Activated T-cell treated with anti-CD3 and anti-CD28 coated beads, Interleukin-2, amount 50 U/mL, for 24 hours (primary cell): Measurements from ENCODE around the gene SLC25A42.
"Not testable (repeated sequence)": the region's sequence is repeated elsewhere in the genome, so short reads cannot be mapped to it uniquely, and the experiment has no call there.

Experiments
- DNase-seq: peaks from one replicate; pipeline ENCODE4 v3.0.0-alpha.2; 2020
- H3K27ac Mint-ChIP-seq: 2 replicates; pipeline ENCODE4 v1.8.0; 2020; ENCODE audit warnings: mild to moderate bottlenecking, mixed read lengths
- H3K27me3 Mint-ChIP-seq: 2 replicates; pipeline ENCODE4 v1.8.0; 2020; ENCODE audit warnings: mixed read lengths
- H3K36me3 Mint-ChIP-seq: 2 replicates; pipeline ENCODE4 v1.8.0; 2020; ENCODE audit warnings: low read depth, mixed read lengths
- H3K4me1 Mint-ChIP-seq: 2 replicates; pipeline ENCODE4 v1.8.0; 2020; ENCODE audit warnings: low read depth, mixed read lengths
- H3K4me3 Mint-ChIP-seq: 2 replicates; pipeline ENCODE4 v1.8.0; 2020; ENCODE audit warnings: mild to moderate bottlenecking, moderate library complexity, mixed read lengths
- H3K9me3 Mint-ChIP-seq: 2 replicates; pipeline ENCODE4 v1.8.0; 2020; ENCODE audit warnings: mixed read lengths

The SLC25A42 gene

GRCh38 chr19:19115954-19116353, 52.2 kb downstream of the SLC25A42 start:
- no peaks in the 10 kb centered on the region for H3K27me3 Mint-ChIP-seq
- no peak overlapping the region for H3K27ac Mint-ChIP-seq
- H3K9me3 Mint-ChIP-seq: no peaks in the 10 kb centered on the region
- peaks cover 19% of the 10 kb centered on the region for H3K36me3 Mint-ChIP-seq
- H3K4me3 Mint-ChIP-seq: no peak overlapping the region
- peaks cover 2% of the 10 kb centered on the region for H3K4me1 Mint-ChIP-seq
- peak; percentile 66 for DNase-seq

GRCh38 chr19:19119325-19120237, 55.8 kb downstream of the SLC25A42 start:
- Mint-ChIP-seq H3K4me3 (no peak overlapping the region), H3K27ac (no peak overlapping the region), H3K4me1 (no peaks in the 10 kb centered on the region), H3K27me3 (no peaks in the 10 kb centered on the region), H3K36me3 (peaks cover 48% of the 10 kb centered on the region), H3K9me3 (peaks cover 11% of the 10 kb centered on the region)
- DNase-seq: no peak

- no peak for DNase-seq
- peaks cover 49% of the 10 kb centered on the region for H3K36me3 Mint-ChIP-seq
- H3K4me3 Mint-ChIP-seq: no peak overlapping the region
- H3K4me1 Mint-ChIP-seq: no peaks in the 10 kb centered on the region
- no peaks in the 10 kb centered on the region for H3K27me3 Mint-ChIP-seq
- H3K9me3 Mint-ChIP-seq: peaks cover 11% of the 10 kb centered on the region
- no peak overlapping the region for H3K27ac Mint-ChIP-seq
Measured at GRCh38 chr19:19120308-19121231, 56.8 kb downstream of the SLC25A42 start.

GRCh38 chr19:19121371-19121770, 57.6 kb downstream of the SLC25A42 start:
- Mint-ChIP-seq H3K4me3 (no peak overlapping the region), H3K27me3 (no peaks in the 10 kb centered on the region), H3K27ac (no peak overlapping the region), H3K4me1 (no peaks in the 10 kb centered on the region), H3K9me3 (peaks cover 11% of the 10 kb centered on the region), H3K36me3 (peaks cover 52% of the 10 kb centered on the region)
- DNase-seq: no peak

- Mint-ChIP-seq H3K4me3 (no peak overlapping the region), H3K9me3 (peaks cover 11% of the 10 kb centered on the region), H3K4me1 (no peaks in the 10 kb centered on the region), H3K36me3 (peaks cover 52% of the 10 kb centered on the region), H3K27ac (no peak overlapping the region), H3K27me3 (no peaks in the 10 kb centered on the region)
- DNase-seq: no peak
Measured at GRCh38 chr19:19122902-19123301, 59.1 kb downstream of the SLC25A42 start.

GRCh38 chr19:19123386-19123785, 59.6 kb downstream of the SLC25A42 start:
- H3K4me3 Mint-ChIP-seq: no peak overlapping the region
- DNase-seq: no peak
- peaks cover 11% of the 10 kb centered on the region for H3K9me3 Mint-ChIP-seq
- H3K27ac Mint-ChIP-seq: no peak overlapping the region
- H3K27me3 Mint-ChIP-seq: no peaks in the 10 kb centered on the region
- peaks cover 54% of the 10 kb centered on the region for H3K36me3 Mint-ChIP-seq
- H3K4me1 Mint-ChIP-seq: no peaks in the 10 kb centered on the region

- H3K4me1 Mint-ChIP-seq: no peaks in the 10 kb centered on the region
- DNase-seq: no peak
- no peak overlapping the region for H3K27ac Mint-ChIP-seq
- H3K4me3 Mint-ChIP-seq: no peak overlapping the region
- peaks cover 55% of the 10 kb centered on the region for H3K36me3 Mint-ChIP-seq
- peaks cover 11% of the 10 kb centered on the region for H3K9me3 Mint-ChIP-seq
- H3K27me3 Mint-ChIP-seq: no peaks in the 10 kb centered on the region
Measured at GRCh38 chr19:19126102-19126501, 62.3 kb downstream of the SLC25A42 start.

GRCh38 chr19:19131989-19132388, 68.2 kb downstream of the SLC25A42 start:
- no peak overlapping the region for H3K4me3 Mint-ChIP-seq
- H3K9me3 Mint-ChIP-seq: peaks cover 9% of the 10 kb centered on the region
- H3K36me3 Mint-ChIP-seq: peaks cover 52% of the 10 kb centered on the region
- DNase-seq: no peak
- no peak overlapping the region for H3K27ac Mint-ChIP-seq
- H3K4me1 Mint-ChIP-seq: peaks cover 9% of the 10 kb centered on the region
- no peaks in the 10 kb centered on the region for H3K27me3 Mint-ChIP-seq

- peaks cover 50% of the 10 kb centered on the region for H3K36me3 Mint-ChIP-seq
- no peak overlapping the region for H3K27ac Mint-ChIP-seq
Measured at GRCh38 chr19:19132912-19133311, 69.1 kb downstream of the SLC25A42 start.

GRCh38 chr19:19133985-19134384, 70.2 kb downstream of the SLC25A42 start:
- Mint-ChIP-seq H3K4me3 (no peak overlapping the region), H3K36me3 (peaks cover 48% of the 10 kb centered on the region), H3K27ac (no peak overlapping the region), H3K9me3 (peaks cover 9% of the 10 kb centered on the region), H3K27me3 (no peaks in the 10 kb centered on the region), H3K4me1 (peaks cover 29% of the 10 kb centered on the region)
- no peak for DNase-seq

More at GRCh38 chr19:19132912-19133311, 69.1 kb downstream of the SLC25A42 start:
- no peak overlapping the region for H3K4me3 Mint-ChIP-seq
- peaks cover 18% of the 10 kb centered on the region for H3K4me1 Mint-ChIP-seq
- no peaks in the 10 kb centered on the region for H3K27me3 Mint-ChIP-seq
- no peak for DNase-seq
- H3K9me3 Mint-ChIP-seq: peaks cover 9% of the 10 kb centered on the region

- Mint-ChIP-seq H3K9me3 (peaks cover 9% of the 10 kb centered on the region), H3K27ac (no peak overlapping the region), H3K4me1 (peaks cover 32% of the 10 kb centered on the region), H3K4me3 (no peak overlapping the region), H3K36me3 (peaks cover 44% of the 10 kb centered on the region), H3K27me3 (no peaks in the 10 kb centered on the region)
- peak; percentile 65 for DNase-seq
Measured at GRCh38 chr19:19134687-19135158, 70.9 kb downstream of the SLC25A42 start.

- not testable (repeated sequence) for H3K27me3 Mint-ChIP-seq, H3K27ac Mint-ChIP-seq, DNase-seq, H3K4me3 Mint-ChIP-seq, H3K9me3 Mint-ChIP-seq
- H3K36me3 Mint-ChIP-seq: peaks cover 36% of the 10 kb centered on the region
- H3K4me1 Mint-ChIP-seq: peaks cover 32% of the 10 kb centered on the region
Measured at GRCh38 chr19:19135713-19136112, 71.9 kb downstream of the SLC25A42 start.

GRCh38 chr19:19137556-19138108, 73.8 kb downstream of the SLC25A42 start:
- Mint-ChIP-seq H3K9me3 (peaks cover under 1% of the 10 kb centered on the region), H3K4me1 (peaks cover 32% of the 10 kb centered on the region), H3K27ac (peak overlapping the region; percentile 97), H3K4me3 (peak overlapping the region; percentile 93), H3K36me3 (peaks cover 20% of the 10 kb centered on the region), H3K27me3 (no peaks in the 10 kb centered on the region)
- no peak for DNase-seq
